Astrocyte (in vitro differentiated cells and primary cell): ENCODE measurements around the gene UST. TPM values are rescaled to one million over a fixed set of nuclear protein-coding genes. Genes with fewer than 3 reads are reported as not detected.

ENCODE experiments used
- DNase-seq: peaks from one replicate; pipeline ENCODE4 v3.0.0-alpha.2; 2010; ENCODE audit warnings: low read depth
- FAIRE-seq: peaks from 2 replicates; lab custom pipeline; 2011; peaks lifted over from hg19 to GRCh38; lab: Jason Lieb, UNC
- H2AFZ ChIP-seq: 2 replicates; pipeline ENCODE4 v1.6.0; 2012; ENCODE audit warnings: low read depth, low read length, inconsistent platforms
- H3K27ac ChIP-seq: 2 replicates; pipeline ENCODE4 v1.5.1; 2011; ENCODE audit warnings: low read depth, low read length, inconsistent platforms
- H3K27me3 ChIP-seq: 2 replicates; pipeline ENCODE4 v1.6.0; 2011; ENCODE audit warnings: low read length, inconsistent platforms; ENCODE audit not compliant: insufficient read depth
- H3K36me3 ChIP-seq: 2 replicates; pipeline ENCODE4 v1.5.1; 2011; ENCODE audit warnings: low read length, inconsistent platforms; ENCODE audit not compliant: insufficient read depth
- H3K4me1 ChIP-seq: 2 replicates; pipeline ENCODE4 v1.5.1; 2011; ENCODE audit warnings: low read length, inconsistent platforms; ENCODE audit not compliant: insufficient read depth
- H3K4me2 ChIP-seq: 2 replicates; pipeline ENCODE4 v1.6.0; 2012; ENCODE audit warnings: low read length, inconsistent platforms
- H3K4me3 ChIP-seq: 2 replicates; pipeline ENCODE4 v1.5.1; 2011; ENCODE audit warnings: low read depth, mild to moderate bottlenecking, low read length, inconsistent platforms; ENCODE audit not compliant: insufficient read depth
- H3K79me2 ChIP-seq: 2 replicates; pipeline ENCODE4 v1.6.0; 2012; ENCODE audit warnings: mild to moderate bottlenecking, low read length, inconsistent platforms; ENCODE audit not compliant: insufficient read depth
- H3K9ac ChIP-seq: 2 replicates; pipeline ENCODE4 v1.6.0; 2012; ENCODE audit warnings: mild to moderate bottlenecking, low read length, inconsistent platforms
- H3K9me3 ChIP-seq: 2 replicates; pipeline ENCODE4 v1.5.1; 2012; ENCODE audit warnings: low read depth, mild to moderate bottlenecking, low read length, inconsistent platforms; ENCODE audit not compliant: insufficient read depth
- H4K20me1 ChIP-seq: 2 replicates; pipeline ENCODE4 v1.6.0; 2012; ENCODE audit warnings: low read length, inconsistent platforms; ENCODE audit not compliant: insufficient read depth
- H3K27ac Mint-ChIP-seq: one replicate; pipeline ENCODE4 v1.8.0; 2021; ENCODE audit warnings: mild to moderate bottlenecking, mixed read lengths; ENCODE audit not compliant: unreplicated experiment
- H3K27me3 Mint-ChIP-seq: one replicate; pipeline ENCODE4 v1.8.0; 2021; ENCODE audit warnings: low read depth, mixed read lengths; ENCODE audit not compliant: unreplicated experiment
- H3K36me3 Mint-ChIP-seq: one replicate; pipeline ENCODE4 v1.8.0; 2021; ENCODE audit warnings: low read depth, mixed read lengths; ENCODE audit not compliant: unreplicated experiment
- H3K4me1 Mint-ChIP-seq: one replicate; pipeline ENCODE4 v1.8.0; 2021; ENCODE audit warnings: low read depth, mixed read lengths; ENCODE audit not compliant: unreplicated experiment
- H3K4me3 Mint-ChIP-seq: one replicate; pipeline ENCODE4 v1.8.0; 2021; ENCODE audit warnings: mild to moderate bottlenecking, moderate library complexity, mixed read lengths; ENCODE audit not compliant: unreplicated experiment
- H3K9me3 Mint-ChIP-seq: one replicate; pipeline ENCODE4 v1.8.0; 2021; ENCODE audit warnings: mild to moderate bottlenecking, mixed read lengths; ENCODE audit not compliant: unreplicated experiment
- EZH2 ChIP-seq: IDR thresholded peaks from 2 replicates; pipeline ENCODE4 v1.6.1; 2012; ENCODE audit warnings: mild to moderate bottlenecking, low read length, inconsistent platforms; ENCODE audit not compliant: insufficient read depth
- total RNA-seq: library from RNA; stranded (reverse); gene quantifications from 2 replicates; pipeline ENCODE4 v1.2.1, GENCODE V29; 2021
- TF ChIP-seq, protein P1 (sequence below): IDR thresholded peaks from 2 replicates; pipeline ENCODE4 v1.5.1; 2011; ENCODE audit warnings: low read depth, mild to moderate bottlenecking, inconsistent platforms, low read length, moderate library complexity; ENCODE audit not compliant: insufficient read depth

Gene UST
- total RNA-seq, 1 donor from 2014 or later: 15.3 TPM

DNA sequence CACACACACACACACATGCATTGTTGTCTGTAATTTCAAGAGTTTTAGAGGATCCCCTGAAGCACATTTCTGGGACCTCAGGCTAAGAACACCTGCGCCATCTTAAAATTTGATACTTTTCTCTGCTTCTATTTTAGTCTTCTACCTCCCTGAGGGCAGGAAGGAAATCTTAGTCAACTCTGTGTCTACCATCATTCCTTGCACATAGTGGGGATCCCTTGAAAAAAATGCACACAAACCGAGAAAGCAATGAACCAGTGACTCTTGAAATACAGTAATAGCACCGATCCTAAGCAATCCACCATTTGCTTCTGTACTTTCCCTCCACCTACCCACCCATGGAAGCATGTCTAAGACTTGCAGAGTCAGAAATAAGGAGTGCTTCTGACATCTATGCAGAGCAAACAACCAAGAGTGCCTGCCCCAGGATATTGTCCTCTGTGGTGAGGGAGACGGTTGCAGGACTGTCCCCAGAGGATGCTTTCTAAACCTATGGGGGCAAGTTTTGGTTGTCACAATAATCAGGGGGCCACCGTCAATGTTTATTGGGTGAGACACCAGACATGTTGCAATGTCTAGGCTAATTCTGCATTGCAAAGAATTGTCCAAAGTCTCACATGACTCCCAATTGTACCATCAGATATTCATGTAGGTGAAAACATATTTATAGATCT, 362.7 kb downstream of the UST start:
- H3K27me3 Mint-ChIP-seq: peaks cover 5% of the 10 kb centered on the region
- no peaks in the 10 kb centered on the region for H3K79me2 ChIP-seq
- no peak overlapping the region for H3K27ac ChIP-seq
- no peak for DNase-seq
- H4K20me1 ChIP-seq: no peaks in the 10 kb centered on the region
- no peaks in the 10 kb centered on the region for H3K9me3 ChIP-seq
- no peak overlapping the region for H3K4me3 ChIP-seq
- H3K36me3 ChIP-seq: no peaks in the 10 kb centered on the region
- H3K9me3 Mint-ChIP-seq: peaks cover 5% of the 10 kb centered on the region
- no peak overlapping the region for H2AFZ ChIP-seq
- no peaks in the 10 kb centered on the region for H3K4me1 ChIP-seq
- no peak for TF ChIP-seq EZH2
- TF ChIP-seq, protein P1, sequence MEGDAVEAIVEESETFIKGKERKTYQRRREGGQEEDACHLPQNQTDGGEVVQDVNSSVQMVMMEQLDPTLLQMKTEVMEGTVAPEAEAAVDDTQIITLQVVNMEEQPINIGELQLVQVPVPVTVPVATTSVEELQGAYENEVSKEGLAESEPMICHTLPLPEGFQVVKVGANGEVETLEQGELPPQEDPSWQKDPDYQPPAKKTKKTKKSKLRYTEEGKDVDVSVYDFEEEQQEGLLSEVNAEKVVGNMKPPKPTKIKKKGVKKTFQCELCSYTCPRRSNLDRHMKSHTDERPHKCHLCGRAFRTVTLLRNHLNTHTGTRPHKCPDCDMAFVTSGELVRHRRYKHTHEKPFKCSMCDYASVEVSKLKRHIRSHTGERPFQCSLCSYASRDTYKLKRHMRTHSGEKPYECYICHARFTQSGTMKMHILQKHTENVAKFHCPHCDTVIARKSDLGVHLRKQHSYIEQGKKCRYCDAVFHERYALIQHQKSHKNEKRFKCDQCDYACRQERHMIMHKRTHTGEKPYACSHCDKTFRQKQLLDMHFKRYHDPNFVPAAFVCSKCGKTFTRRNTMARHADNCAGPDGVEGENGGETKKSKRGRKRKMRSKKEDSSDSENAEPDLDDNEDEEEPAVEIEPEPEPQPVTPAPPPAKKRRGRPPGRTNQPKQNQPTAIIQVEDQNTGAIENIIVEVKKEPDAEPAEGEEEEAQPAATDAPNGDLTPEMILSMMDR: no peak
- peaks cover 3% of the 10 kb centered on the region for H3K36me3 Mint-ChIP-seq
- no peaks in the 10 kb centered on the region for H3K4me1 Mint-ChIP-seq
- no peak overlapping the region for H3K4me3 Mint-ChIP-seq
- H3K27me3 ChIP-seq: no peaks in the 10 kb centered on the region
- no peak for FAIRE-seq
- no peak overlapping the region for H3K4me2 ChIP-seq
- H3K9ac ChIP-seq: no peak overlapping the region
- no peak overlapping the region for H3K27ac Mint-ChIP-seq

DNA sequence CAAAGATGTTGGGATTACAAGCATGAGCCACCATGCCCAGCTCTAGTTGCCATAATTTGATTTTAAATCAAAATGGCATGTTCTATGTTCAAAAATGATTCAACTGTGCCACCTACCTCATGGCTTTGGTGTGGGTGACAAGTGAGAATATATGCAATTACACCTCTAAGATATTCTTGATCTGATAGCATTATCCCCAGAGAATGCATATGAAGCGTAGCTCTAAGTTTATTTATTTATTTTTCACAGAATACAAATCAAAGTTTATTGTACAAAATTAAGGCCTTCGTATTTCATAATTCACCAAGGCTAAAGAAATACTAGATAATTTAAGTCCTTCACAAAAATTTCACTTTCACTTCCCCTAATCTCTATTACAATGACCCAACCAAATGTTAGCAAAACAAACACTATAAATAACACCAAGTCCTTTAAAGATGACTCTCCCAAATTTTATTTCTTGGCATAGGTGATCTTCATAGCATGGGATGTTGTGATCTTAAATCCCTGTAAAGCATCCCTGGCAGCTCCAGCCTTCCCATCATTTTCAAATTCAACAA, 364.8 kb downstream of the UST start:
- no peak overlapping the region for H3K4me3 ChIP-seq
- H3K36me3 Mint-ChIP-seq: peaks cover 3% of the 10 kb centered on the region
- H3K4me1 Mint-ChIP-seq: no peaks in the 10 kb centered on the region
- no peak overlapping the region for H3K27ac Mint-ChIP-seq
- H3K79me2 ChIP-seq: no peaks in the 10 kb centered on the region
- no peaks in the 10 kb centered on the region for H3K36me3 ChIP-seq
- H3K27me3 Mint-ChIP-seq: peaks cover 3% of the 10 kb centered on the region
- H3K9me3 Mint-ChIP-seq: peaks cover 5% of the 10 kb centered on the region
- no peak overlapping the region for H2AFZ ChIP-seq
- FAIRE-seq (no peak), DNase-seq (no peak)
- no peaks in the 10 kb centered on the region for H4K20me1 ChIP-seq
- no peak overlapping the region for H3K4me2 ChIP-seq
- TF ChIP-seq, protein P1: no peak
- no peak for TF ChIP-seq EZH2
- H3K27me3 ChIP-seq: no peaks in the 10 kb centered on the region
- no peaks in the 10 kb centered on the region for H3K4me1 ChIP-seq
- H3K4me3 Mint-ChIP-seq: no peak overlapping the region
- no peak overlapping the region for H3K9ac ChIP-seq
- H3K9me3 ChIP-seq: no peaks in the 10 kb centered on the region
- H3K27ac ChIP-seq: no peak overlapping the region

DNA sequence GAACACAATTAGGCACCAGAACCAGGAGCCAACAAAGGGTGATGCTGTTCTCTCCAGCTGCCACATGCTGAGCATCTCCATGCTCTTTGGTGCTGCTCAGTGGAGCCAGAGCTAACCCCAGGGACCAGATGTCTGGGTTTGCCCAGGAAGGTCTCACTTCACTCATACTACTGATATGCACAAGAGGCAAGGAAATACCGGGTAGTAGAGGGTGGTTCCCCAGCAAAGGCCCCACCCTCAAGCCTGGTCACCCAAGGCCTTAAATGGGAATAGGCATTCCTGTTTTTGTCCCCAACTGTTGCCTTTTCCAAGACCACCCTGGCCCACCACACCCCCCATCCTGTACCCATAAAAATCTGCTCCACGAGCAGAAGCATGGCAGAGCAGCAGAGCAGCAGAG, 366.1 kb downstream of the UST start:
- FAIRE-seq: no peak
- peaks cover 3% of the 10 kb centered on the region for H3K27me3 Mint-ChIP-seq
- H3K9me3 Mint-ChIP-seq: peaks cover 5% of the 10 kb centered on the region

More for the DNA sequence above, 366.1 kb downstream of the UST start:
- Mint-ChIP-seq H3K36me3 (peaks cover 3% of the 10 kb centered on the region), H3K4me3 (no peak overlapping the region), H3K27ac (no peak overlapping the region), H3K4me1 (no peaks in the 10 kb centered on the region)
- Histone ChIP-seq H3K36me3 (no peaks in the 10 kb centered on the region), H3K9ac (no peak overlapping the region), H3K9me3 (no peaks in the 10 kb centered on the region), H3K27ac (no peak overlapping the region), H2AFZ (no peak overlapping the region), H3K79me2 (no peaks in the 10 kb centered on the region), H3K27me3 (no peaks in the 10 kb centered on the region), H3K4me3 (no peak overlapping the region), H3K4me2 (no peak overlapping the region), H4K20me1 (no peaks in the 10 kb centered on the region), H3K4me1 (no peaks in the 10 kb centered on the region)
- no peak for TF ChIP-seq EZH2
- TF ChIP-seq, protein P1: no peak
- no peak for DNase-seq
